Mucosa of gallbladder (tissue), 1 donor: Measurements from ENCODE around the gene GDNF. TPM values are rescaled to one million over a fixed set of nuclear protein-coding genes. Genes with fewer than 3 reads are reported as not detected.
"Not testable (repeated sequence)": the region's sequence is repeated elsewhere in the genome, so short reads cannot be mapped to it uniquely, and the experiment has no call there.

Experiments
- DNase-seq: peaks from one replicate; pipeline ENCODE4 v3.0.0-alpha.2; 2020; ENCODE audit warnings: low spot score
- total RNA-seq: library from RNA; stranded (reverse); gene quantifications from one replicate; pipeline ENCODE4 v1.2.1, GENCODE V29; 2021
- donor health status: DM: no; HTN: no; CAD: no.

Gene GDNF
- total RNA-seq, 1 donor from 2014 or later, result 1.2 TPM

GRCh38 chr5:37781409-37781808 lies 58.4 kb downstream of the GDNF start:
- DNase-seq, result not testable (repeated sequence)

- DNase-seq, result no peak
These were observed 62.3 kb downstream of the GDNF start for GRCh38 chr5:37777432-37778130.

GRCh38 chr5:37776826-37777225 lies 63.0 kb downstream of the GDNF start:
- DNase-seq, result no peak

- no peak for DNase-seq
These were observed 64.8 kb downstream of the GDNF start for GRCh38 chr5:37774912-37775483.

GRCh38 chr5:37773809-37774208 lies 66.0 kb downstream of the GDNF start:
- DNase-seq, result no peak

- DNase-seq, result no peak
These were observed 67.6 kb downstream of the GDNF start for GRCh38 chr5:37772255-37772654.

- no peak for DNase-seq
These were observed 68.1 kb downstream of the GDNF start for GRCh38 chr5:37771731-37772130.

GRCh38 chr5:37771203-37771611 lies 68.6 kb downstream of the GDNF start:
- no peak for DNase-seq

- no peak for DNase-seq
These were observed 69.1 kb downstream of the GDNF start for GRCh38 chr5:37770786-37771185.

GRCh38 chr5:37769840-37770239 lies 70.0 kb downstream of the GDNF start:
- DNase-seq, result no peak

GRCh38 chr5:37769108-37769507 lies 70.7 kb downstream of the GDNF start:
- DNase-seq, result no peak

GRCh38 chr5:37768371-37768770 lies 71.5 kb downstream of the GDNF start:
- no peak for DNase-seq

GRCh38 chr5:37767961-37768360 lies 71.9 kb downstream of the GDNF start:
- DNase-seq, result no peak

GRCh38 chr5:37767251-37767650 lies 72.6 kb downstream of the GDNF start:
- DNase-seq, result no peak
